Activated CD4-positive, alpha-beta T cell treated with anti-CD3 and anti-CD28 coated beads, Interleukin-2, amount 50 U/mL, for 4 hours (primary cell): ENCODE results near the gene YBEY.
"Not testable (repeated sequence)": the region's sequence is repeated elsewhere in the genome, so short reads cannot be mapped to it uniquely, and the experiment has no call there.

Experiments used
- DNase-seq, 2 experiments: peaks; one replicate each; pipeline ENCODE4 v3.0.0-alpha.2; 2020

The YBEY gene

GRCh38 chr21:46304955-46305354 is 18.8 kb downstream of the YBEY start:
- no peak for DNase-seq

- no peak for DNase-seq
These were observed 21.5 kb downstream of the YBEY start for GRCh38 chr21:46307625-46308024.

- no peak for DNase-seq
These were observed 22.3 kb downstream of the YBEY start for GRCh38 chr21:46308431-46308830.

GRCh38 chr21:46310260-46310659 is 24.1 kb downstream of the YBEY start:
- DNase-seq = not testable (repeated sequence)

- no peak for DNase-seq
These were observed 25.4 kb downstream of the YBEY start for GRCh38 chr21:46311568-46311967.

- DNase-seq = no peak
These were observed 26.8 kb downstream of the YBEY start for GRCh38 chr21:46312949-46313348.

- DNase-seq = no peak
These were observed 28.4 kb downstream of the YBEY start for GRCh38 chr21:46314441-46315020.

- no peak for DNase-seq
These were observed 30.7 kb downstream of the YBEY start for GRCh38 chr21:46316708-46317324.

GRCh38 chr21:46317710-46318463 is 31.7 kb downstream of the YBEY start:
- DNase-seq = no peak

GRCh38 chr21:46318464-46318845 is 32.3 kb downstream of the YBEY start:
- no peak for DNase-seq

GRCh38 chr21:46319186-46319585 is 33.0 kb downstream of the YBEY start:
- DNase-seq = no peak

GRCh38 chr21:46320331-46320801 is 34.2 kb downstream of the YBEY start:
- no peak for DNase-seq

GRCh38 chr21:46322351-46323226 is 36.4 kb downstream of the YBEY start:
- DNase-seq = no peak

- DNase-seq = no peak
These were observed 37.1 kb downstream of the YBEY start for GRCh38 chr21:46323227-46323709.

GRCh38 chr21:46323710-46324389 is 37.7 kb downstream of the YBEY start, which contains the start of the genes C21orf58 and PCNT:
Gene C21orf58 (minus strand): TSS chr21:46323870. CDS start chr21:46322738, 1,132 bp downstream.
Gene PCNT (plus strand): TSS chr21:46324156. CDS start chr21:46324229, 73 bp downstream.
- DNase-seq = peak; percentile 94 to 97

- peak; percentile 83 for DNase-seq
These were observed 38.4 kb downstream of the YBEY start for GRCh38 chr21:46324390-46325072.

- DNase-seq = peak; percentile 17
These were observed 39.2 kb downstream of the YBEY start for GRCh38 chr21:46325073-46325912.

- DNase-seq = no peak
These were observed 40.1 kb downstream of the YBEY start for GRCh38 chr21:46326110-46326703.

GRCh38 chr21:46327711-46328110 is 41.6 kb downstream of the YBEY start:
- no peak for DNase-seq

GRCh38 chr21:46328151-46328550 is 42.0 kb downstream of the YBEY start:
- DNase-seq = no peak
